KOPT-K1 (cell line): ENCODE data around the gene ZSCAN26.

Source experiments
- H3K27ac ChIP-seq: fragments of 200-600 bp; sonication (generic); 2 replicates; pipeline ENCODE4 v1.5.1; 2016; ENCODE audit warnings: antibody characterized with exemption, mild to moderate bottlenecking, low read depth, low read length; ENCODE audit not compliant: poor library complexity, severe bottlenecking
- H3K36me3 ChIP-seq: fragments of 200-600 bp; sonication (generic); 2 replicates; pipeline ENCODE4 v1.5.1; 2017; ENCODE audit warnings: antibody characterized with exemption, mild to moderate bottlenecking, low read length, moderate library complexity; ENCODE audit not compliant: insufficient read depth
- H3K9me3 ChIP-seq: fragments of 200-600 bp; sonication (generic); 2 replicates; pipeline ENCODE4 v1.5.1; 2017; ENCODE audit warnings: antibody characterized with exemption, low read length, mild to moderate bottlenecking; ENCODE audit not compliant: insufficient read depth, poor library complexity, severe bottlenecking

The ZSCAN26 gene

GRCh38 chr6:28326371-28326948 is 59.5 kb downstream of the ZSCAN26 start:
- Histone ChIP-seq H3K27ac (no peak overlapping the region), H3K9me3 (peaks cover 51% of the 10 kb centered on the region), H3K36me3 (peaks cover 7% of the 10 kb centered on the region; the same call in 1 of the 2 replicates)
